HepG2 (cell line): Measurements from ENCODE around the gene TRABD. TPM values are rescaled to one million over a fixed set of nuclear protein-coding genes. Genes with fewer than 3 reads are reported as not detected.

Experiments
- BHLHE40 ChIP-seq: IDR thresholded peaks from 2 replicates; pipeline ENCODE4 v1.6.1; 2011; ENCODE audit warnings: low read length, improper control_type of control experiment
- CEBPG ChIP-seq: IDR thresholded peaks from 2 replicates; pipeline ENCODE4 v1.6.1; 2016
- ELF3 ChIP-seq: IDR thresholded peaks from 2 replicates; pipeline ENCODE4 v1.6.1; 2016; ENCODE audit warnings: missing genetic modification reagents, missing compliant biosample characterization
- GATAD2A ChIP-seq: IDR thresholded peaks from 2 replicates; pipeline ENCODE4 v1.6.1; 2016
- HDAC2 ChIP-seq: sonication (generic); formaldehyde crosslinking; IDR thresholded peaks from 2 replicates; pipeline ENCODE4 v1.4.0; 2020; ENCODE audit warnings: missing genetic modification reagents
- HHEX ChIP-seq: IDR thresholded peaks from 2 replicates; pipeline ENCODE4 v1.6.1; 2016; ENCODE audit warnings: control low read depth
- ISL2 ChIP-seq: sonication (generic); formaldehyde crosslinking; IDR thresholded peaks from 2 replicates; pipeline ENCODE4 v1.5.0; 2020; ENCODE audit warnings: missing genetic modification reagents
- KDM3A ChIP-seq: IDR thresholded peaks from 2 replicates; pipeline ENCODE4 v1.6.1; 2018; ENCODE audit warnings: low read depth, missing compliant biosample characterization
- PAXIP1 ChIP-seq: sonication (generic); formaldehyde crosslinking; conservative IDR thresholded peaks from 2 replicates; pipeline ENCODE4 v1.4.0; 2020; ENCODE audit warnings: mild to moderate bottlenecking, missing genetic modification reagents, moderate library complexity
- PHF20 ChIP-seq: sonication (generic); formaldehyde crosslinking; IDR thresholded peaks from 2 replicates; pipeline ENCODE4 v1.5.0; 2020; ENCODE audit warnings: mild to moderate bottlenecking, missing genetic modification reagents
- RXRB ChIP-seq: IDR thresholded peaks from 2 replicates; pipeline ENCODE4 v1.6.1; 2016; ENCODE audit warnings: borderline replicate concordance, missing genetic modification reagents, missing compliant biosample characterization
- SOX6 ChIP-seq, 2 experiments: fragments of 450-650 bp in 1 of 2; sonication (generic) in 1 of 2; formaldehyde crosslinking in 1 of 2; IDR thresholded peaks; 2 replicates each; pipeline versions ENCODE4 v1.4.0 to v1.6.1; 2017 to 2020; ENCODE audit warnings: antibody characterized with exemption in 1 of 2, mild to moderate bottlenecking in 1 of 2, missing genetic modification reagents in 1 of 2
- ZBTB33 ChIP-seq: sonication (generic); formaldehyde crosslinking; IDR thresholded peaks from 2 replicates; pipeline ENCODE4 v1.4.0; 2020; ENCODE audit warnings: missing genetic modification reagents
- ZNF274 ChIP-seq: sonication (generic); formaldehyde crosslinking; IDR thresholded peaks from 2 replicates; pipeline ENCODE4 v1.5.1; 2020; ENCODE audit warnings: mild to moderate bottlenecking, missing genetic modification reagents
- ZNF503 ChIP-seq: sonication (generic); formaldehyde crosslinking; IDR thresholded peaks from 2 replicates; pipeline ENCODE4 v1.4.0; 2020; ENCODE audit warnings: missing genetic modification reagents
- ZNF598 ChIP-seq: sonication (generic); formaldehyde crosslinking; IDR thresholded peaks from 2 replicates; pipeline ENCODE4 v1.5.1; 2020; ENCODE audit warnings: mild to moderate bottlenecking, missing genetic modification reagents, borderline replicate concordance
- ZNF777 ChIP-seq: sonication (generic); formaldehyde crosslinking; IDR thresholded peaks from 2 replicates; pipeline ENCODE4 v1.4.0; 2020; ENCODE audit warnings: missing genetic modification reagents
- polyA plus RNA-seq, 8 experiments: library from polyadenylated mRNA; depleted of rRNA in 3 of 8; stranded (reverse) in 7 of 8; unstranded in 1 of 8; fragments of >200 nt; fragmentation: Illumina TruSeq in 4 of 8; extraction: Trizol in 4 of 8; gene quantifications; 2 replicates each; pipeline versions ENCODE4 v1.2.1 to v1.2.3, GENCODE V29; 2011 to 2016; ENCODE audit warnings: low read depth in 4 of 8, missing spikeins in 1 of 8, mixed read lengths in 1 of 8; ENCODE audit not compliant: insufficient read depth in 1 of 8
- total RNA-seq, 5 experiments: library from RNA; depleted of rRNA; stranded (reverse); fragments of >200 nt; fragmentation: Illumina TruSeq; extraction: Trizol; gene quantifications; 2 replicates each; pipeline ENCODE4 v1.2.3, GENCODE V29; 2016; ENCODE audit warnings: low read depth in 1 of 5
- TF ChIP-seq, protein P1 (sequence below): IDR thresholded peaks from 2 replicates; pipeline ENCODE4 v1.6.1; 2016; ENCODE audit warnings: missing biosample characterization, missing genetic modification reagents, low read depth

The TRABD gene
- total and polyA plus RNA-seq, 2 of the 13 experiments (the other 11 are each of a cell fraction or from before 2014, with no cell fraction given) = 21.5 to 28.9 TPM

GRCh38 chr22:50140615-50141014, 45.1 kb upstream of the TRABD start (continued):
- TF ChIP-seq PAXIP1 (CRISPR knock-in tag) (peak; percentile 73), ZNF274 (CRISPR knock-in tag) (no peak), BHLHE40 (0 out of 2 replicates have a peak, but pooled peaks have one; percentile 7), SOX6 (IDR thresholded peaks at IDR 0.05) (no peak), SOX6 (CRISPR knock-in tag; IDR thresholded peaks at IDR 0.05) (peak; percentile 45; the same call in 1 of the 2 replicates), KDM3A (peak; percentile 29; the same call in 1 of the 2 replicates), HDAC2 (CRISPR knock-in tag) (peak; percentile 70; the same call in 1 of the 2 replicates), CEBPG (peak; percentile 93), ZNF503 (CRISPR knock-in tag) (peak; percentile 60; the same call in 1 of the 2 replicates), ELF3 (CRISPR knock-in tag) (peak; percentile 26; the same call in 1 of the 2 replicates), PHF20 (CRISPR knock-in tag) (no peak), ZNF777 (no peak), GATAD2A (CRISPR knock-in tag) (peak; percentile 89), ZNF598 (no peak), ZBTB33 (0 out of 2 replicates have a peak, but pooled peaks have one; percentile 9), RXRB (CRISPR knock-in tag) (peak; percentile 46), ISL2 (CRISPR knock-in tag) (peak; percentile 56; the same call in 1 of the 2 replicates), HHEX (peak; percentile 79)
- TF ChIP-seq, protein P1, sequence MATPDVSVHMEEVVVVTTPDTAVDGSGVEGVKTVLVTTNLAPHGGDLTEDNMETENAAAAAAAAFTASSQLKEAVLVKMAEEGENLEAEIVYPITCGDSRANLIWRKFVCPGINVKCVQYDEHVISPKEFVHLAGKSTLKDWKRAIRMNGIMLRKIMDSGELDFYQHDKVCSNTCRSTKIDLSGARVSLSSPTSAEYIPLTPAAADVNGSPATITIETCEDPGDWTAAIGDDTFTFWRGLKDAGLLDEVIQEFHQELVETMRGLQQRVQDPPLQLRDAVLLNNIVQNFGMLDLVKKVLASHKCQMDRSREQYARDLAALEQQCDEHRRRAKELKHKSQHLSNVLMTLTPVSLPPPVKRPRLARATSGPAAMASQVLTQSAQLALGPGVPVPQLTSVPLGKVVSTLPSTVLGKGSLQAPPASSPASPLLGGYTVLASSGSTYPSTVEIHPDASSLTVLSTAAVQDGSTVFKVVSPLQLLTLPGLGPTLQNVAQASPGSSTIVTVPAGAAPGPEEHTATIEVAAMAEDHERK (CRISPR knock-in tag) = no peak
